Measurements from ENCODE around the gene CHCHD4.
A peak's percentile ranks its signal among the peaks of the same experiment; 100 is the strongest.
"Not testable (repeated sequence)": the region's sequence is repeated elsewhere in the genome, so short reads cannot be mapped to it uniquely, and the experiment has no call there.

The CHCHD4 gene

DNA sequence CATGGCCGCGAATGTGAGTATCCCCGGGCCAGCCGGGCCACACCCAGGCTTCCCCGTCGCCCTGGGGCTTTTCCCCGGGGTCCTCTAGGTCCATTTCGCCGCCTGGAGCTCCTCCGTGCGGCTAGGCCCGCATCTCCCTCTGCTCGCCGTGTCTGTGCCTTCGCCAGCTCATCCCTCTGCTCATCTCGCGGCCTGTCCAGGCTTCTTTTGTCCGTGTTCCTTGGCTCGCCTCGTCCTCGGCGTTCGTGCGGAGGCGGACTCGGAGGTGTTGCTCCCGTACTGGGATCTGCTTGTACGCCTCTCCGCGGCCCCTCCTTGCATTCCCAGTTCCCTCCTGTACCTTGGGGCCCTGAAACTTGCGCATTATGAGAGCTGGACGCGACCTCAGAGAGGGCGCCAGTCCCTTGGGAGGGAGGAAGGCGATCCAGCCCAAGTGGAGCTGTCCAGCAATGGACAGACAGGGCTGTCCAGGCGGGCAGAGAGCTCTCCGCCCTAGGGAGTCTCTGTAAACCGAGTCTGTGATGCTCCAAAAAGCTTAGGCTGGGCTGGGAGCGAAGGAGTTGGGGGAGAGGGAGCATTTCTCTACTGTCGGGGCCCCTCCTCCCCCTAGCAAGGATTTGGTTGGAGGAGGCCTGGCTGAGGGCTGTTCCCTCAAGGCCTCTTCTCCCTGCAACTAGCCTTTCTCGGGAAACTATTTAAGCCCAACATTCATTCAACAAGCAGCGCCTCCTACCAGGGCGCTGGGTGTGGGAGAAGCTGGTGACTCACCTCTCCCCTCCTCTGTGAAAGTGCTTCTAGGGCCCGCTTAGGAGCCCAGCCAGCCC, 735 bp upstream of the CHCHD4 start:
- intact Hi-C loops (cut with DNase I), result loop anchor here (2.0 to 10.0 kb wide), 2 partner anchors 53 to 529 kb away; partner anchors contain the start of genes CCDC174, LSM3 and XPC
- DNase-seq, result peak in 41 of 42 donors; percentile 33 to 92 (median 67)

DNA sequence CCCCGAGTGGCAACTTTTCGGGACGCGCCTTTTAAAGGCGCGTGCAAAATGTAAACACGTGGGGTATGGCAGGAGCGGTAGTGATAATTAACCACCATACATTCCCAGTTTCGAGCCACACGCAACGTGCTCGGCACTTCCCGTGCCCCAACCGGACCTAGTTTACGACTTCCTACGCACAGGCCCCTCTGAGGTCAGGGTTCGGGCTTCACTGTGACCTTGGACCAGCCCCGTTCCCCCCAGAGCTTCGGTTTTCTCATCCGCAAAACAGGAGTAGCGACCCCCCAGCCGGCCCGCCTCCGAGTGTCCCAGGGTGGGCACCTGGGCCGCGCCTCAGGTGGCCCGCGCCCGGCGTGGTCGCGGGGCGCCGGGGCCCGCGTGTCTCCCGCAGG, 451 bp downstream of the CHCHD4 start:
- DNase-seq, result peak; percentile 58 to 91 (median 77)
- intact Hi-C loops (cut with DNase I), result loop anchor here (5.0 to 10.0 kb wide), 2 partner anchors 227 to 531 kb away; partner anchors contain the start of gene CCDC174

- peak in 1 of 42 donors; percentile 6 for DNase-seq
- intact Hi-C loops (cut with DNase I), result loop anchor here (5.0 to 10.0 kb wide), 2 partner anchors 226 to 531 kb away; partner anchors contain the start of gene CCDC174
These were observed 1.1 kb downstream of the CHCHD4 start for GRCh38 chr3:14123308-14124222.

- intact Hi-C loops (cut with DNase I), result loop anchor here (5.0 to 10.0 kb wide), 2 partner anchors 225 to 532 kb away; partner anchors contain the start of gene CCDC174
- no peak for DNase-seq
These were observed 2.4 kb downstream of the CHCHD4 start for GRCh38 chr3:14122301-14122700.

GRCh38 chr3:14121859-14122258, 2.8 kb downstream of the CHCHD4 start:
- DNase-seq, result no peak
- intact Hi-C loops (cut with DNase I), result loop anchor here (5.0 to 10.0 kb wide), 2 partner anchors 225 to 533 kb away; partner anchors contain the start of gene CCDC174

DNA sequence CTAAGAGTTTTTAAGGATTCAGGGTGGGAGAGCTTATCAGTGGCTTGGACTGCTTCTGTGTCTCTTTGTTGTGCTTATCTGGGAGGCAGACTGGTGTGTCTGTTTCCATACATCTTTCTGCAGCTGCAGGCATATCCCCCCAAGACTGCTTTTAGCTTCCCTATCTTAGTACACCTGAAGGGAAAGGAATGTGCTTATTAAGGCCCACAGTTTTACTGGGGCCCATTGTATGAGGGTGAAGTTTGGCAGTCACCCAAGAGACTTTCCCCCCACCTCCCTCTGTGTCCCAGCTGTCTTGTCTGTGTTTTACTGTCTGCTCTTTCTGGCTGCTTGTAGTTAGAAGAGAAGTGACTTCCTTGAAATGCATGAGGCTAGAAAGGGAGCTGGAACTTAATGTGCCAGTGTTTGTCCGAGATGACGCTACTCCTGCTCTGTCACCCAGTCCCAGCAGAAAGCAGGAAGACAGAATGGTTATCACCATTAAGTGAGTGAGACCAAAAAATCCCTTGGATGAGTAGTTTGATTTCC, 3.7 kb downstream of the CHCHD4 start:
- peak in 1 of 42 donors; percentile 37 for DNase-seq
- intact Hi-C loops (cut with DNase I), result loop anchor here (5.0 to 10.0 kb wide), 2 partner anchors 224 to 534 kb away; partner anchors contain the start of gene CCDC174

GRCh38 chr3:14120111-14120920, 4.4 kb downstream of the CHCHD4 start:
- DNase-seq, result no peak
- intact Hi-C loops (cut with DNase I), result loop anchor here (5.0 to 10.0 kb wide), 2 partner anchors 223 to 534 kb away; partner anchors contain the start of gene CCDC174

- intact Hi-C loops (cut with DNase I), result loop anchor here (5.0 to 10.0 kb wide), 2 partner anchors 222 to 535 kb away; partner anchors contain the start of gene CCDC174
- DNase-seq, result no peak
These were observed 5.0 kb downstream of the CHCHD4 start for GRCh38 chr3:14119651-14120050.

DNA sequence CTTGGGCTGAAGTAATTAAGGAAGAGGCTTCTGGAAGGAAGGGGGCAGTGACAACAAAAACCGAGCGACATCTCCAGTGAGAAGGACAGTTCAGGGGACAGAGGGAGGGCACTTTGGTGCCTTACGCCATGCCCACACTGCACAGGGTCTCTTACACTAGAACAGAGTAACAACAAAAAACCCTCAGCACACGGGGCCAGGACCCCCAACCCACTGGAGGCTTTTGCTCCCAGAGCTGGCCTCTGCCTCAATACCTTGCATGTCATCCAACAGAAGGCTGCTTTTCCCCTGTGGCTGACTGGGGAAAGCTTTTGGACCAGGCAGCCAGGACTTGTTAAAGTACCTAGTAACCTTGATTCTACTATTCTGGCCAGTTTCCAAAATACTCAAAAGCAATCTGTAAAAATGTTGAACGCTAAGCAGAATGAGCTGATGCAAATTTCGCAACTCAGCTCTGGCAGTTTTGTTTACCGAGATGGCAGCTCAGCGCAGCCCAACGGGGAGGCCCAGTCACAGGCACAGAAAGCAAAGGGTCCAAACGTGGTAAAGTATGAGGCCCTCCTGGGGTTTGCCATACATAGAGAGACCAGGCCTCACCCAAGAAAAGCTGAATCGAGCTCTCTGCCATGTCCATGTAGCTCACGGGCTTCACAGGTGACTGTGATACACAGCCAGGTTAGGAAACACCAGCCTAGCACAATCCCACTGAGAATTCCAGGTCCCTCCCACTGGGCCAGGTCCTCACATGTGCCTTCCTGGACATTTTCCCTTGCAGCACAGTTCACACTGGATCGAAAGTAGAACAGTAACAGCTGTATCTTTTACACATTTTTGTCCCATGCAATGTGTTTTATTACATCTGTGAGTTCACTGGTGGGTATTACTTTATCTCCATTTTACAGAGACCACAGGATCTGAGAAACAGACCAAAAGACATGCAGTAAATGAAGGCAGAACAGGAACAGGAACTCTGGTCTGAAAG, 6.0 kb downstream of the CHCHD4 start:
- intact Hi-C loops (cut with DNase I), result no loop called here
- DNase-seq, result no peak

DNA sequence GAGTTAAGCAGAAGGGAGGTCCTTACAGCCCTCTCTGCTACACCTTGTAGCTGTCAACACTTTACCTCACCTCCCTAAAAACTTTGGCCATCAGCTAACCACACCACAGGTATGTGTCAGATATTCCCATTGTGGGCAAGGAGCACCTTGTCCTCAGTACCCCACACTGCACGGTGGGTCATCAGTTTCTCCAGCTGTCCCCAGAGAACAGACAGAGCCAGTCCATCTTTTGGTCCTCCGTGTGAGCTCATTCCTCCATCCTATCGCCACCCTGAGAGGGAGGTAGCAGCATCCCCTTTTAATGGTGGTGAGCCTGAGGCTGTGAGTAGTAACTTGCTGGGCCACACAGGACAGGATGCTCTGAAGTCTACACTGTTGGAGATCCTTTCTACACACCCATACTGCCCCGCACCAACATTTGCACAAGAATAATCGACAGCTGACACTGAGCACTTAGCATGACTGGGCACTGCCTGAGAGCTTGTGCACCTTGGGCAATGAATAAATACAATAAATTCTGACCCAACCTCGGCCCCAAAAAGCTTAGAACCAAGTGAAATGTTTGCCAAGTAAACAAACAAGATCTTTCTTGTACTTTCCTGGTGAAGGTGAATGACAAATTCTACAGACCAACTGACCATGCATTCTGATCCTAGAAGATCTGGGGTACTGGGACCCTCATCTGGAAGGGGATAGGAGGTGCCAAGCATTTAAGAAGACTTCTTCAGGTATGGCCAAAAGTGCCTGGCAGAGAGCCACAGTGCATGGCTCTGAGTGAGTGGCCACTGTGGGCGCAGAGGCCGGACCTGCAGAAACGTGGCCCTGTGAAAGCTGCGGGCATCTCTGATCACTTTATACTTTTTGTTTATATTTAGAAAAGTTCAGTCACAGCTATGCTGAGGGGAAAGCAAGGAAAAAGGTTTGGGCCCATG, 6.9 kb downstream of the CHCHD4 start:
- intact Hi-C loops (cut with DNase I), result no loop called here
- no peak for DNase-seq

DNA sequence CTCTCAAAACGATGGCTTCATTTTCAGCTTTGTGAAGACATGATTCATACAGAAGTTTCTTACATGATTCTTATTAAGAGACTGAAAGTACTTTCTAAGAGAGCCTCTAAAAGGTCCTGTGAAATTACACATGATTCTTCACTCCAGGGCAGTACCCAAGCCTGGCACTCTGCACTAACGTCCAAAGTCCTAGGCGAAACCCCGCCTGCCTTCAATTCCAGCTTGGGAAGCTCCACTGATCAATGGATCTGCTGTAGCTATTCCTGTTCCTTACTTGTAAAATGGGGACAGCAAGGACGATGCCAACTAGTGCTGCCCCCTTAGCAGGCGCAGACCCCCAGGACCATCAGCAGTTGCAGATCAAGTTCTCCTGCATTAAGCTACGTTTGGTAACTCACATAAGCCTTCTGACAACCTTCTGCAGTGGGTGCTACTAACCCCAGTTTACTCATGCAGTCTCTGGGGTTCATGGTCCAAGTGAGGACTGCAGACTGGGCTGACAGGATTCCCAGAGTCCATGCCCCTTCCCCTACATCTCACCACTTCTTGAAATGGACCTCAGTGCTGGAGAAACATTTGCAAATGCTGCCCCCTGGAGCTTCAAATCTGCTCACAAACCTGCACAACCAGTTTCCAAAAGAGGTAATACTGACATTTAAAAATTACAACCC, 10.6 kb downstream of the CHCHD4 start:
- DNase-seq, result peak in 2 of 42 donors; percentile 7 to 24
- intact Hi-C loops (cut with DNase I), result no loop called here

DNA sequence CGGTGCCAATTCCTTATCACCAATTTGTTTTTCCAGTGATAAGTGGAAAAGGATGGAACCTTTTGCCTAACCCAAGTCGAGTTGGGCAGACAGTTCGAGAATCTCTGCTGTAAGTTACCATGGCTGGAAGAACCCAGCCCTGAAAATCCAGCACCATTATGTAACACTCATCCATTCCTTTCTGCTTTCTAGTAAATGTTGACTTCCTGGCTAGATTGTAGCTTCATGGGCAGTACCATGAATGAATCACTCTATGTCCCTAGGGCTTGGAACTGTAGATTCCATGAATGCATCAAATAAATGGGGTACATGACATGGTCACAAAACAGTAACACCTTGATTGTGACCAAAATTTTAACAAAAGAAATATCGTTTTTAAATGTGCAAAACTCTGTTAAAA, 14.0 kb downstream of the CHCHD4 start:
- intact Hi-C loops (cut with DNase I), result no loop called here
- no peak for DNase-seq

GRCh38 chr3:14109821-14110220, 14.8 kb downstream of the CHCHD4 start:
- DNase-seq; intact Hi-C loops (cut with DNase I): not testable (repeated sequence)

DNA sequence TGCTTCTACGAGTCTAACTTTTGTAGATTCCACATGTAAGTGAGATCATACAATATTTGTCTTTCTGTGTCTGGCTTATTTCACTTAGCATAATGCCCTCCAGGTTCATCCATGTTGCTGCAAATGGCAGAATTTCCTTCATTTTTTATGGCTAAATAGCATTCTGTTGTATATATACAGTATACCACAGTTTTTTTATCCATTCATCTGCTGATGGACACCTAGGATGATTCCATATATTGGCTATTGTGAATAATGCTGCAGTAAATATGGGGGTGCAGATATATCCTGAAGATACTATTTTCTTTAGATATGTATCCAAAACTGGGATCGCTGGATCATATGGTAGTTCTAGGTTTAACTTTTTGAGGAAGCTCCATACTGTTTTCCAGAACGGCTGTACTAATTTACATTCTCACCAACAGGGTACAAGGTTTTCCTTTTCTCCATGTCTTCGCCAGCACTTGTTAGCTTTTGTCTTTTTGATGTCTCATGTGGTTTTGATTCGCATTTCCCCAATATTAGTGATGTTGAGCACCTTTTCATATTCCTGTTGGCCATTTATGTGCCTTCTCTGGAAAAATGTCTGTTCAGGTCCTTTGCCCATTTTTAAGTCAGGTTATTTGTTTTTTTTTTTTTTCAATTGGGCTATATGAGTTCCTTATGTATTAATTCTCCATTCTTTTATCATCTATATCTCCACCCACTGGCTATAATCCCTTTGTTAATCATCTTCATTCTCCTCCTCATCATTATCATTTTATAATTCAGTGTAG, 26.9 kb downstream of the CHCHD4 start:
- no peak for DNase-seq
- intact Hi-C loops (cut with DNase I), result no loop called here

GRCh38 chr3:14096742-14097141, 27.9 kb downstream of the CHCHD4 start:
- DNase-seq, result no peak
- intact Hi-C loops (cut with DNase I), result no loop called here

All from head of caudate nucleus (tissue), 42 donors.